GM21825 (cell line): Measurements from ENCODE around the gene KIAA0040.

ENCODE experiments used
- ATAC-seq: cut with Tn5 transposase; IDR thresholded peaks from one replicate; pipeline ENCODE4 v1.9.1; 2021; ENCODE audit warnings: mild to moderate bottlenecking, moderate library complexity; ENCODE audit not compliant: unreplicated experiment

KIAA0040 gene

DNA sequence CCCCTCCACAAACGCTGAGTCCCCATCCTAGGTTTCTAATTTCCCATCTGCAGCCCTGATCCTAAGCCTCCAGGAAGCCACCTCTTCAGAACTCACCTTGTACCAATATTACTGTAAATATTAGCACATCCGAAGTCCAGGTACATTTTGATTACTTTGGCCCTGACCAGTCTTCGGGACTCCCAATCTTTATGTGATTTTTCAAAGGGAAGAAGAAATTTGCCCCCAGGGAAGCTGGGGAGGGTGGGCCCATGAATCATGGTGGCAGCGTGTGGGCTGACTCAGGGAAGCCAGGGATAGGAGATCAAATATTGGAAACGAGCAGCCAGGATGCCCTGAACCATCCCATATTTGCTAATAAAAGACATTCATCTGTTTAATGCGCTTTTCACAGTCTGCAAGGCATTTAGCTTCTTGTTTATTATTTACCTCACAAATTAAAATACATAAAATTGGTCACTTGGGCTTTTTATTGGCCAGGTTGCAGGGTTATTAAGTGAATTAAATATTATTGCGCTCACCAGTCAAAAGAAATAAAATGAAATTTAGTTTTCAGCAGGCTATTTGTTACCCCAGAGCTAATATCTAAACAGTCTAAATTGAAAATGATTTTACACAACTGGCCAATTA, 46.6 kb downstream of the KIAA0040 start:
- no peak for ATAC-seq

DNA sequence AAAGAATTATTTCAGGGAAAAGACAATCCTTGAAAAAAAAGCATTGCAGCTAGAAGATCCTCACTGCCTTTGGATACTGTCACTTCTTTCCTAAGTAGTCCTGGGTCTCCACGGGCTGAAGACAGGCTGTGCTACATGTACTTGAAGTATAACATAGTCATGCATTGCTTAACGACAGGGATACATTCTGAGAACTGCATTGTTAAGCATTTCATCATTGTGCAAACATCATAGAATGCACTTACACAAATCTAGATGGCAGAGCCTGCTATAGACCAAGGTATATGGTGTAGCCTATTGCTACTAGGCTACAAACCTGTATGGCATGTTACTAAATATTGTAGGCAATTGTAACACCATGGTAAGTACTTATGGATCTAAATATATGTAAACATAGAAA, 54.0 kb downstream of the KIAA0040 start:
- no peak for ATAC-seq

DNA sequence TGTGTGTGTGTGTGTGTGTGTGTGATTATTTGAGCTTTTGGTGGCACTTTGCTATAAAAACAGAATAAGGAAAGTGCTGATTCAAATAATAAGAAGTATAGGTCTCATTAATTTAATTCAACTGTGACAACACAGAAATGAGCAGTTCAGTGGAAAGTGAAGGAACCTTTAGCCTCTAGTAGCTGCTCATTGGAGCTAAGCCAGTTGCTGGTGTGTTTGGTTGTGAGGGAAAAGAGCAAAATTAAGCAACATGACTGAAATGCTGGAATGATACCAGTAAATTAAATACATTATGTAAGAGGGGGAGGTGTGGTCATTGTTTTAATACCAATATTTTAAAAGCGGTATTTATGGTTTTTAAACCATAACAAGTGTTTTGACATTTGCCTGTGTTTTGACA, 55.2 kb downstream of the KIAA0040 start:
- no peak for ATAC-seq

DNA sequence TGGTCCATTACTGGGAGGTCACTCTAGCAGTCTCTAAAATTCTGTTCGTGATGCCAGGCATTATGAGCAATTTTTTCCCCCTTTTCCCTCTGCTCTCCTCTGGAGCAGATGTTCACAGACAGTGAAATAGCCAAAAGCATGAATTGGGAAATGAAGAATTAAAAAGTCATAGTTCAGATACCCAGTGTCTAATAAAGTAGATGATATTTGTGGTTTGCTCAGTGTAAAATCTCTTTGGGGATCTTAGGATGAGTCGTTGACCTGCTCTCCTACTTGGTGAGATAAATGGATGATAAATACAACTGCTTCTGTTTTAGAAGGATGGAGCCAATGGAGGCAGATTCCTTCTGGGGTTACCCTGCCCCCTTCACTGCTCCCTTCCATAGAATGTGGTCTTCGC, 56.3 kb downstream of the KIAA0040 start:
- ATAC-seq = no peak

DNA sequence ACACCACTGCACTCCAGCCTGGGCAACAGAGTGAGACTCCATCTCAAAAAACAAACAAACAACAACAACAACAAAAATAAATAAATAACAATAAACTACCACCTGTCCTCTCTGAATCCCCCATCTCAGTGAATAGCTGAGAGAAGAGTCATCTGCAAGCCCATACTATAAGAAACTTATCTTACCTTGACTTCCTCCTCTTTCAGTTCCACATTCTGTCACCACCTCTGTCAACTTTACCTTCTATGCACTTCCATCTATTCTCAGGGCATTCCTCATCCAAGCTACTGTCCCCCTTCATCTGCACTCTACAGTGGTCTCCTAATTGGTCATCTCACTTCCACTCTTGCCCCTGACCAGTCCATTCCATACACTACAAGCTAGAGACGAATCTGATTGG, 58.1 kb downstream of the KIAA0040 start:
- ATAC-seq = no peak

DNA sequence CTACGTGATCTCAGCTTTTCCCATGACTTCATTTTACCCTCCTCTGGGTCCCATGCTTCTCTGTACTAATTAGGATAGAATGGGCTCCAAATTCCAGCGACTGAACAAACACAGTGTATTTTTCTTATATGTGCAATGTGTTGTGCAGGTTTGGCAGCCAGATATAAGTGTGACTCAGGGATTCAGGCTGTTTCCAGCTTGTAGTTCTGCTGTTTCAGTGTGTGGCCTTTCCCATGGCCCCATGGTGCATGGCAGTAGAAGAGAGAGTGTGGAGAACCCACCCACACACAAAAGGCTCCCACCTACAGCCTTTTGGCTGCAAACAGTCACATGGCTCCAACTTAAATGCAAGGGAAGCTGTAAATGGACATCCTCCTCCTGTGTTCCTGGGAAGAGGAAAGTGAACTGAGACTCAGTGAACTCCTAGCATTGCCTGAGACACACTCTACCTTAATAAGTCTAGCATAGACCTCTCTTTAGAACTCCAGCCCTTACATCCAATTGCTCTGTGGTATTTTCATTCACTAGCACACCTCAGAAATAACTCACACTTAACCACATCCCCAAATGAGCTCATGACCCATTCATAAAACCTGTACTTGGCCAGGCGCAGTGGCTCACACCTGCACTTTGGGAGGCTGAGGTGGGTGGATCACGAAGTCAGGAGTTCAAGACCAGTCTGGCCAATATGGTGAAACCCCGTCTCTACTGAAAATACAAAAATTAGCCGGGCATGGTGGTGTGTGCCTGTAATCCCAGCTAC, 58.7 kb downstream of the KIAA0040 start:
- no peak for ATAC-seq

DNA sequence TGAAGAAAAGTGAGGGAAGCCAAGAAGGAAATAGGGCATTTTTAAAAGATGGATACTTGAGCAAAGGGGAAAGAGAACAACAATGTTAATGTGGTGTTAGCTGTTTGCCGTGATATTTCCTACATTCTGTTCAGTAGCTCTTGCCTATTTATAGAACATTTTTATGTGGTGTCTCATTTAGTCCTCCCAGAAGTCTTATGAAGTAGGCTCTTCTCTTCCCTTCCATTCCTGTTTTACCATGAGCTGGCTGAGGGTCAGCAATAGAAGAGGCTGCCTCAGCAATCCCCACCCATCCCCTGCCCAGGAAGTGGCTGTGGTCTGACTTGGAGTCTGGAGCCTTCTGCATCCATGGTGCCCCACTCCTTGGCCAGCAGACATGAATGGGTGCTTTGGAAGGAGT, 60.1 kb downstream of the KIAA0040 start:
- ATAC-seq = no peak

DNA sequence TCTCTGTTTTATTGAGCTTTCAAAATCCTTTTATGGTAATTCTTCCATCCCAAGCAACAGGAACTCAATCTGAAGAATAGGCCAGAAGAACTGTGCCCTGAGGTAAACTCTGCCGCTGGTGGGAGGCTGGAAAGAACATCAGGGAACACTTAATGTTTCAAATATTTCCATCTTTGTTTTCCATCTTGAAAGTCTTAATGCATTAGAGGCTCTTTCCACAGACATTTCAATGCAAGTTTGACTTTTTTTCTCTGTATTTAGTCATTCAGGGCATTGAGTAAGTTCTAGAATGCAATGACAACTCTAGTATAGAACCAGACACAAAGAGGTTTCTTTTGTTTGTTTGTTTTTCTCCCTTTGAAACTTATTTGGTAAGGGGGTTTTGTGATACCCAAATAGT, 61.5 kb downstream of the KIAA0040 start:
- ATAC-seq = no peak

DNA sequence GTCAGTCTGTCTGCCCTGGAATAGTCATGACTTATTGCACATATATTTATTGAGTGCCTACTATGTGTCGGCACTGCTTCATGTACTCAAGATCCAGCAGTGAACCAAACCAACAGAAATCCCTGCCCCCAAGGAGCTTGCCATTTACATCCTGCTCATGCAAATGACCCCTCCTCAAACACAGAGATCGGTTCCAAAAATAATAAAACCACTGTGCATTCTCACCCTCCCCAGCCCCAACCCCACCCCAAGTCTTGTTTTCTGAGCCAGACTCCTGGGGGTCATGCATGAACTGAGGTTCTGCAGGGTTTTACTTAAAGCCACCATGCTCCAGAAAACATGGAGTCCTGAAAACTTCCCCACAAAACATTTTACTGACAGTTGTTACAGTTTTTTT, 61.9 kb downstream of the KIAA0040 start:
- ATAC-seq = no peak

DNA sequence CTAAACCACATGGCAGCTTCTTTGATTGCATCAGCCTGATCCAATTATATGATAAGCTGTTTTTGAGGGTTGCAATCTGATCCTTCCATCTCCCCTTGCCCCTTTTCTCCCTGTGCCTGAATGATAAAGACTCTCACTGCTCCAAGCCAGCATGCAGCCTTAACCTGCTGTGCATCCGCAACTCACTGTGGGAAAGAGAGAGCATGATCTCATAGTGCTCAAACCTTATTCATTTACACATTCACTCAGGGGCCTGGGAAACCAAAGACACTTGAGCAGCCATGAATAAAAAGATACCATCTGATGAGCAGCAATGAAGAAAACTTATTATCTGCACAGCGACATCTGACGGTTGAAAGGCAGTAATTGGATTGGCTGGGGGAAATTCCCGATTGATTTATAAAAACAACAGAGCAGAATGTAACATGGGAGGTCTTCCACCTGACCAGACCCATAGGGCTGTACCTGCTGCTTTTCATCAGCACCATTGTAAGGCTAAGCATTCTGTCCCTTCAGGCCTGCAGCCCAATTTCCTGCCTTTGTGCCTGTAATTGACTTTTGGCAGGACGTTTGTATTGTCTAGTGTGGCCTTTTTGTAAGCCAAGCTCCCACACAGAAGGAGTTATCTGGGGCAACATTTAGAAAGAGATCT, 62.5 kb downstream of the KIAA0040 start:
- no peak for ATAC-seq

DNA sequence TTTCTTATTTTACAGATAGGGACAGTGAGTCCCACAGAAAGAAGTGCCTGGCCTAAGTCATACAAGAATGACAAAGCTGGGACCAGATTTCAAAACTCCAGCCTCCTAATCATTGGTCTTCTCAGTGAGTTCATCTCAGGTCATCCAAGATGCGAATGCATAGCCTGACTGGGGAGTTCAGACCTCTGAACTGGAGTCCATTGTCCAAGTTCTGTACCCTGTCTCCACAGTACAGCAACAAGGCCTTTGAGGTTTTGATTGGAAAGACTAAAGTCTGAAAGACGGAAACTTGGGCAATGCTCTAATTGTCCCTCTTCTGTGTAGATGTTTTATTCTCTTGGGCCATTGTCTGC, 63.0 kb downstream of the KIAA0040 start:
- ATAC-seq = no peak

DNA sequence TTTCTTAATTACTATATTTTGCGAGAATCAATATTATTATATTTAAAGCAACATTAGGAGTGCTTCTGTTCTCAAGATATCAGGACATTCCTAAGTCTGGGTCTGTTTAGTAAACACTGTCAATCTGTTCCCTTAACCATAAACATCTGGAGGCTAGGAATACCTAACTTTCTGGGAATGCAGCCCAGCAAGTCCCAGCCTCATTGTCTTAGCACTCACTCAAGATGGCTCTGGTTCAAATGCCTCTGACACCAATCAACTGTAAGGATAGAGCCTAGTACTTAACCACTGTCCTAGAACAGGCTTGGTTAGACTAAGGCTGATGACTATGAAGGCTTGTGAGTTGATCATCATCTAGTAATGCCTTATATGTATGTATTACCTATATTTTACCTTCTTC, 63.4 kb downstream of the KIAA0040 start:
- no peak for ATAC-seq

DNA sequence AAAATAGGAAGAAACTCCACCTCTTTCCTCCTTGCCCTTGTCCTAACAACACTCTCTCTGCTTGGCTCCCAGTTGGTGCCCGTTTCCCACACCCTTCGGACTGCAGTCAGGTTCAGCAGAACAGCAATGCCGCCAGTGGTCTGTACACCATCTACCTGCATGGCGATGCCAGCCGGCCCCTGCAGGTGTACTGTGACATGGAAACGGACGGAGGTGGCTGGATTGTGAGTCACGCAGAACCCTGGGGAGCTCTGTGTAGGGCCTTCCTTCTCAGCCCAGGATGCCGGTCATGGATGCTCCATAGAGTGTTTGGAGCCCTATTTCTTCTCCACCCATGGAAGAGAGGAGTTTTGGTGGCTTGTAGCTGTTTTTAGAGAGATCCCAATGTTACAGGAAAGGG, 64.1 kb downstream of the KIAA0040 start:
- ATAC-seq = no peak

DNA sequence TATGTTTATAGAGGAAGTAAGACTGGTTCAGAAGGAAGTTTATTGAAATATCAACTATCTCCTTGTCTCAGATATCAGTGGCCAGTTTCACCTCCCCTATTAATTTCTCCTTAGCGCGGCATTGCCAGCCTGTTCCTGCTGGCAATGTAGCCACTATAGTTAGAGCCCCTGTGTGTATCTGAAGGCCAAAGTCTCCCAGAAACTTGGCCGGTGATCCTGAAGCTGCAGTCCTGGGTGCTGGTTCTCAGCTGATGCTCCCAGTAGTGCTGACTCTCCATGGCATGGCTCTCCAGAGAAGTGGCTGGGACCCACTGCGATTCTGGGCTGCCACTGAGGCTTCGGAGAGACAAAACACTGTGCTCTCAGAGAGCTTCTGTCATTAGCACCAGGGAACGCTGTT, 65.0 kb downstream of the KIAA0040 start:
- no peak for ATAC-seq

DNA sequence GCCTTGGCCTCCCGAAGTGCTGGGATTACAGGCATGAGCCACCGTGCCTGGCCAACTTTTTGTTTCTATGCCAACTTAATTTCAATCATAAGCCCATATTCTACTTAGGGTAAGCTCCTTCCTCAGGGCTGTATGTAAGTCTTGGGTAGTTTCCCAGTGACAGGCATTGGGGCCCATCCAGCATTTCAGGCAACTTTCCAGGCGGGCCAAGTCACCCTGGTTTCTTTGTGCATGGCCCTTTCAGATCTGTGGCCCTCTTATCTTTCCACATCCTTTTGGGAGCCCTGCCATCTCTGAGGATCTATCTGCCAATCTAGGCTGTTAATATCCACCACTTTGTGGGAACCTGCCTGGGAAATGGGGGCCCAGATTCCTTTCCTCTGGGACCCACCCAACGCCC, 66.2 kb downstream of the KIAA0040 start:
- ATAC-seq = no peak

DNA sequence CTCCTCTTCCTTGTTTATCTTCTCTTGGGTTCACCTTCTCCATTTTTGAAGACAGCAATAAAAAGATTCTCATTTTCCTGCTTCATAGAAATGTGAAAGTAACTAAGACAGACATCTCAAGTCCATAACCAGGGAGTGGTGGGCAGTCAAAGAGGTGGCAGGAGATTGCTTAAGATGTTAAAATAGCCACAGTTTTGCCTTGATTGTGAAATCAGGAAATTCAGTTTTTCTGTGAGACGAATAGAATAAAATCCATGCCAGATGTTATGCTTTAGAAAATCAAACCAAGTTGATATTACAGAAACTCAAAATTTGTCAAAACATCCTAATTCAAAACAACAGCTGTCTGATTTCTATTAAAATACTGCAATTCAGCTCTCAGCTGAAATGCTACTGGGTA, 67.7 kb downstream of the KIAA0040 start:
- ATAC-seq = no peak

DNA sequence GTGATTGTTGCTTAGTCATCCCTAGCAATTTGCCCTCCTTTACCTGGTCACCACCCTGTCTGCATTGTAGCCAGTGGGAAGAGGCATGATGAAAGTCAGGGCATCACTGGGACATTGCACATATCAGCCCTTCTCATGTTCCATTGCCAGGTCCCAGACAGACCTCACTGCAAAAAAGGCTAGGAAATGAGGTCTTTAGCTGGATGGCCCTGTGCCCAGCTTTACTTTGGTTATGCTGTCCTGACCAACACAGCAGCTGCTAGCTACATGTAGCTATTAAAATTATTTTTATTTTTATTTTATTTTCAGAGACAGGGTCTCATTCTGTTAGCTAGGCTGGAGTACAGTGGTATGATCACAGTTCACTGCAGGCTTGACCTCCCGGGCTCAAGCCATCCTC, 72.1 kb downstream of the KIAA0040 start:
- ATAC-seq = no peak

DNA sequence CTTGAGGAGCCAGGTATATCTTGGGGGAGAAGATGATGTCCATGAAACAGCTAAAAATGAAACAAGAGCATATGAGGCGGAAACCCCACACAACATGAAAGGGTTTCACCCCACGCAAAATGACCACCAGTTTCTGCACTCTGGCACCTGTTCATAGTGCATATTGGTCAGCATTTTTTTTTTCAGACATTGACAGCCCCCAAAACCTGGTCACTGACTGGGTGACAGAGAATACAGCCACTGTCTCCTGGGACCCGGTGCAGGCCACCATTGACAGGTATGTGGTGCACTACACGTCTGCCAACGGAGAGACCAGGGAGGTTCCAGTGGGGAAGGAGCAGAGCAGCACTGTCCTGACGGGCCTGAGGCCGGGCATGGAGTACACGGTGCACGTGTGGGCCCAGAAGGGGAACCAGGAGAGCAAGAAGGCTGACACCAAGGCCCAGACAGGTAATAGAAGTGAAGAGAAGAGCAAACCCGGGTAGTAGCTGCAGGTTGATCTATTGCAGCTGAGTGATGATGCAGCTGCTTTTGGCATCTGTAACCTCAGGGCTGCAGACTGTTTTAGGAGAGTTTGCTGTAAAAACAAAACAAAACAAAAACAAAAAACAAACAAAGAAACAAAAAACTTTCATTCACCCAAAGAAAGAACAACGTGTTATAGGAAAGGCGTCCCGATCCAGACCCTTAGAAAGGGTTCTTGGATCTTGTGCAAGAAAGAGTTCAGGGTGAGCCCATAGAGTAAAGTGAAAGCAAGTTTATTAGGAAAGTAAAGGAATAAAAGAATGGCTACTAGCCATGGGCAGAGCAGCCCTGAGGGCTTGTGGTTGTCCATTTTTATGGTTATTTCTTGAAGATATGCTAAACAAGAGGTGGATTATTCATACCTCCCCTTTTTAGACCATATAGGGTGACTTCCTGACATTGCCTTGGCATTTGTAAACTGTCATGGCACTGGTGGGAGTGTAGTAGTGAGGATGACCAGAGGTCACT, 73.9 kb downstream of the KIAA0040 start:
- ATAC-seq = no peak

DNA sequence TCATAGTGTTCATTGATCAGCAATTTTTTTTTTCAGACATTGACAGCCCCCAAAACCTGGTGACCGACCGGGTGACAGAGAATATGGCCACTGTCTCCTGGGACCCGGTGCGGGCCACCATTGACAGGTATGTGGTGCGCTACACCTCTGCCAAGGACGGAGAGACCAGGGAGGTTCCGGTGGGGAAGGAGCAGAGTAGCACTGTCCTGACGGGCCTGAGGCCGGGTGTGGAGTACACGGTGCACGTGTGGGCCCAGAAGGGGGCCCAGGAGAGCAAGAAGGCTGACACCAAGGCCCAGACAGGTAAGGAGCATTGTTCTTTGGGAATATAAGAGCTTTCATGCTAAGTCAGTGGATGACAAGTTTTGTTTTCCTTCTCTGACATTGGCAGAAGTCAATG, 75.7 kb downstream of the KIAA0040 start:
- ATAC-seq = no peak

DNA sequence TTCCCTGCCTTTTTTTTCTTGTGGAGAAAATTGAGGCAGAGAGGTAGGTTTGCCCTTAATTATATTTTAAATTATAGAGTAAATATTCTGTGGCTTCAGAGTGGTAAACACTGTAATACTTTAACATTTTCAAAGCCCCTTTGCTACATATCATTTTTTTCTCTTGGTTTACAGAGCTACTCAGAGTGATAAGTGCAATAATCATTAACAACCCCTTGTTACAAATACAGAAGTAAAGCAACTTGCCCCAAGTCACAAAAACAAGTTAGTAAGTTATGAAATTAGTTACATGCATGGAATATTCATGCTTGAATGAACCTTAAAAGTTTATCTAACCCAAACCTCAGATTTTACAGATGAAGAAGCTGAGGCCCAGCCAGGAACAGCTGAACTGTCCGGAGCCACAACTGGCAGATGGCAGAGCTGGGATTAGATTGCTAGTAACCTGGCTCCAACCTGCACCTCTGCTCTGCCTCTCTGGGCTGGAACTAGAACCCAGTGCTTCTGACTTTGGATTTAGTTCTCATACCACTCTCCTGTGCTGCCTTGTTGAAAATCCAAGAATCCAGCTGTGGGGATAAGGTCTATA, 76.3 kb downstream of the KIAA0040 start:
- no peak for ATAC-seq

DNA sequence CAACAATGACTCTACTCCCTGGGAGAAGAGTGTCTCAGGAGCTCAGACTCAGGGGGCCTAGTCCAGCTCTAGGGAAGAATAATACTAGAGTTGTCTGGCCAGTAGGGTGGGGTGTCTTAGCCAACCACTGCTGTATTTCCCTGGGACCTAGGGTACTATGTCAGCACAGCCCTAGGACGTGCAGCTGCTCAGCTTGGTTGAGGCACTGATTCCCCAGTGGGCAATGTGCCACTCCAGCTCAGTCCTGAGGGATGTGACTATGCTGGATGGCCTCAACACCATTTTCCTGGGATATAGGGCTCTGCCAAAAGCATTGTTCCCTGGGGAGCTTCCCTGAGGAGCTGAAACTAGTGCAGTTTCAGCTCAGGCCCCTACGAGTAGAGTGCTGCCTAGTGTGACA, 77.6 kb downstream of the KIAA0040 start:
- ATAC-seq = no peak
